Renal cortex interstitium (tissue), 11 donors: ENCODE data around the gene EPX. TPM values are rescaled to one million over a fixed set of nuclear protein-coding genes. Genes with fewer than 3 reads are reported as not detected.

Experiments
- DNase-seq, 11 donors: peaks; one replicate each; pipeline ENCODE4 v3.0.0-alpha.2; 2013; ENCODE audit warnings: low read depth in 9 of 11, low spot score in 4 of 11; ENCODE audit errors: extremely low read depth in 1 of 11
- polyA plus RNA-seq, 3 donors: library from polyadenylated mRNA; unstranded; fragments of 120-200 nt; gene quantifications; one replicate each; pipeline ENCODE4 v1.2.1, GENCODE V29; 2013; ENCODE audit not compliant: insufficient read length in 3 of 3

Gene EPX
- polyA plus RNA-seq, 3 donors: 0.68 to 0.95 (median 0.89) TPM

- DNase-seq: no peak
These were observed 8.1 kb upstream of the EPX start for GRCh38 chr17:58184308-58184985.

DNA sequence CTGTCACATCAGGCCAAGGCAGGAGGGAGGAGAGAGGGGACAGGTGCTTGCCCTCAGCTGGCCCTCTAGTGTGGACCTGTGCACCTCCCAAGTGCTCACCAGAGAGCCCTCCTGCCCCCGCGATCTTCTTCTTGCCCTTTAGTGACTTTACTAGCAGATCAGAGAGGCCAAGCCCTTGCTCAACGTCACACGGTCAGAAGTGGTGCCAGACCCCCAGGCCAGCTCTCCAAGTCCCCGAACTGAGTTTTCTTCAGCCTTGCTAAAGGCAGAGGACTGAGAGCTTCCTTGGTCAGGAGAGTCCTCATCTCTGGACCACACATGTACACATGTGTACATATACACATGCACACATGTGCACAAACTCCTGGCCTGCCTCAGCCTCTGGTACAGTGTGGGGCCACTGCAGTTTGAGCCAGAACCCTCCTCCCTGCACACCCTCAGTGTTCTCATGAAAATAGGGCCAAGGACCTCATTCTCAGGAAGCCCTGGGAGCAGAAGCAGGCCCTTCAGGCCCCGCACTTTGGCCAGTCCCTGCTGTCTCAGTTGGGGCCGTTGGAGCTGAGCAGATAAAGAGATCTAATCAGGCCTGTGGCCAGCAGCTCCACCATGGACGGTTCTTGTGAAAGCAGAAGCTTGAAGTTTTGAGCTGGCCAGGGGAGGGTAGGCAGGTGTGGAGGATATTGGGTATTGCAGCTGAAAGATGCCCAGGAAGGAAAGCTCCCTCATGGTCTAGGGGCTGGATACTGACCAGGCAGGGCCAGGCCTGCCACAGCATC lies 7.4 kb upstream of the EPX start:
- DNase-seq: no peak

DNA sequence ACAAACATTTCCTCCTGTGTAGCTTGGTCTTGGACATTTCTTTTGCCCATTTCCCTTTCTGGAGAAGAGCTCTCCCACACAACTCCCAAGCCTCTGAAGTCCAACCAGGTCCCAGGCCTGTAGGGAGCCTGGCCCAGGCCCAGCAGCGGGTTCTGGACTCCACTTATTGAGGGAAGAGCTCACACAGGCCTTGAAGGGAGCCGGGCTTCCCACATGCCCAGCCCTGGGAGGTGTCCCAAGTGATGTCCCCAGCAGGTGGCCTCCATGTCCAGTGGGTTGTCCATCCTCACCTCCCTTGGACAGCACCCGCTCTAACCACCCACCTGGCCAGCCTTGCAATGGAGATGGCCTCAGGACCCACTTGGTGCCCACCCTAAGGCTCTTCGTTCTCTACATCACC lies 5.9 kb upstream of the EPX start:
- DNase-seq: no peak

- DNase-seq: no peak
These were observed 5.5 kb upstream of the EPX start for GRCh38 chr17:58187063-58187462.

GRCh38 chr17:58187675-58188074 lies 4.9 kb upstream of the EPX start:
- no peak for DNase-seq

GRCh38 chr17:58189436-58190146 lies 2.9 kb upstream of the EPX start:
- DNase-seq: no peak

DNA sequence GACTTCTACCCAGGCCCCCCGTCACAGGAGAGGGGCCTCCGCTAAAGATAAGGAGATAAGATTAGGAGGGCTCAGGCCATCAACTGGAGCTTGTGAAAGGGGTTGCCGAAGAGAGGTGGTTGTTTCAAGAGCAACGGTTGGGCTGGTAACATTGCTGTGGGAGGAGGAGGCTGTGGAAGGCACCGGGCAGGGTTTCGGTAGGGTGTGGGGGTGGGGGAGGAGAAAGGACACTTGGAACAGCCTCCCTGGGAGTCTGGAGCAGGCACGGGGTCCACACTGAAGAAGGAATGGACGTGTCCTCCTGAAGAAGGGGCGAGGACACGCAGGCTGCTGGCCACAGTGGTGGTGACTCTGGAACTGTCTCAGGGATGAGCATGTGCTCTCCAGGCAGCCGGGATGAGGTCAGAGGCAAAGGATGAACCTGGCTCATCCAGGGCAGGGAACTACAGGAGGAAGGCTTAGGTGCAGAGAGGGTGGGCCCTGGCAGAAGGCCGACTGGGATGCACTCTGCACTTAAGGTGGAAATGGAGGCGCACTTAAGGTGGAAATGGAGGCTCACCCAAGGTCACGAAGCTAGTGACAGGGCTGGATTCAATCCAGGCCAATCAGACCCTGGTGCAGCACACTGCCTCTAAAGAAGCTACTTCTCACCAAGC lies 1.2 kb upstream of the EPX start:
- no peak for DNase-seq

- no peak for DNase-seq
These were observed 1.2 kb downstream of the EPX start for GRCh38 chr17:58193641-58194255.

DNA sequence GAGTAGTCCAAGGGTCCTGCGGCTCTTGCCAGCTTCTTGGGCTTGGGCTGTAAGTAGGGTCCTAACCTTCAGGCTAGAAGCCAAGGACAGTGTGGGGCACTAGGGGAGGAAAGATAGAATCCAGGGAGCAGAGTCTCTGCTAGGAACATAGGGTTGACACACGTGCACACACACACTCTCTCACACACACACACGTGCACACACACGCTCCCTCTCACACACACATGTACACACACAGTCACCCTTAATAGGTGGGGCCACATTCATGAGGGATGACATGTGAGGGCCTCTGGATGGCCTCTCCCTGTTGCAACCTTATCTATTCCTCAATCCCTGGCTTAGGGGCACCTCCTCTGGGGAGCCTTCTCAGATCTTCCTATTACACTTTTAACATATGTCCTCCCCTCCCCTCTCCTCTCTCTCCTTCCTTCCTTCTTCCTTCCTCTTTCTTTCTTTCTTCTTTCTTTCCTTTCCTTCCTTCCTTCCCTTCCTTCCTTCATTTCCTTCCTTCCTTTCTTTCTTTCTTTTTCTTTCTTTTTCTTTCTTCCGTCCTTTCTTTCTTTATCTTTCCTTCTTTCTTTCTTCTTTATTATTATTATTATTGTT lies 3.1 kb downstream of the EPX start:
- DNase-seq: no peak

DNA sequence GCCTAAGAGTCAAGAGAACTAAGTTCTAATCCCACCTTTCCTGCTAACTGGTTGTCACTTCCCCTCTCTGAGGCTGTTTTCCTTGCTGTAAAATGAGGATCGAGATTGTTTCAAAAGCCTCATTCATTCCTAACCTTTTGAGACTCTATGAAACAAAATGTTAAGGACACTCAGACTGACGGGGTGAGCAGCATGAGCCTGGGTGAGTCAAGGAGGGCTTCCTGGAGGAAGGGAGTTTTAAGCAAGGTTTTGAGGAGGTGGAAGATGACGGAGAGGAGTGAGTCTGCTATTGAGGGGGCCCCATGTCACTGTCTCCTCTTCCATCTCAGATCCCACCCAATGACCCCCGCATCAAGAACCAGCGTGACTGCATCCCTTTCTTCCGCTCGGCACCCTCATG lies 4.1 kb downstream of the EPX start:
- no peak for DNase-seq

- DNase-seq: peak in 3 of 11 donors; percentile 10 to 19 (median 15)
These were observed 7.6 kb downstream of the EPX start for GRCh38 chr17:58200024-58200633.

- DNase-seq: no peak
These were observed 10.3 kb downstream of the EPX start for GRCh38 chr17:58202859-58203258.

DNA sequence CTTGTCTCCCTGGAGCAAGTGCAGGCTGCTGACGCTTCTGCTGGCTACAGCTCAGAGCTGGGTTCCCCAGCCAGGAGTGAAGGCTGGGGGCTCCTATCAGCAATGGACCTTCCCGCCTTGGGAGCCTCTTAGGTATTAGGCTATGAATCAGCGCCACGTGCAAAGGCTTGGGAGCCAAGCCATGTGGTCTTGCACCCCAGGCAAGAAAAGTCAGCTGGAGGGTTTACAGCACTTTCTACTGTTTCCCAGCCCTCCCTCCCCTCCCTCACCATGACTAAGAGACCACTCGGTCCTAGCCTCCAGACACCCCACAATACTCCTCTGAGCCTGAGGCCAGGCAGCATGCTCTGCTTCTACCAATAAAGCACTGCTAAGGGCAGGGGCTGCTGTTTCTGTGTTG lies 12.3 kb downstream of the EPX start:
- no peak for DNase-seq

- DNase-seq: no peak
These were observed 13.4 kb downstream of the EPX start for GRCh38 chr17:58205936-58206335.

GRCh38 chr17:58207451-58207850 lies 14.9 kb downstream of the EPX start:
- DNase-seq: no peak

DNA sequence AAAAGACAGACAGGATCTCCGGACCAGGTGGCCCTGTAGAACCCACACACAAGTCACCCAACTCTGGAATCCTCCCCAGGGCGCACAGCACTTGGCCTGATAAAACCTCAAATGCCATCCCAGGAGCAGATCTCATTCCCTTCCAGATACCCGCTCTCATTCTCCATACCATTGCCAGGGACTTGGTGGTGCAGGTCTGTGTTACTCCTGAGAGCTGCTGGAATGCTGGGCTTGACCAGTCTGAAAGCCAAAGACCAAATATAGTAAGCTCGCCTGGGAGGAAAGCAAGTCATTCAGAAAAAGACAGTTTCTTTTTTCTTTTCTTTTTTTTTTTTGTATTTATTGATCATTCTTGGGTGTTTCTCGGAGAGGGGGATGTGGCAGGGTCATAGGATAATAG lies 15.8 kb downstream of the EPX start:
- DNase-seq: no peak

DNA sequence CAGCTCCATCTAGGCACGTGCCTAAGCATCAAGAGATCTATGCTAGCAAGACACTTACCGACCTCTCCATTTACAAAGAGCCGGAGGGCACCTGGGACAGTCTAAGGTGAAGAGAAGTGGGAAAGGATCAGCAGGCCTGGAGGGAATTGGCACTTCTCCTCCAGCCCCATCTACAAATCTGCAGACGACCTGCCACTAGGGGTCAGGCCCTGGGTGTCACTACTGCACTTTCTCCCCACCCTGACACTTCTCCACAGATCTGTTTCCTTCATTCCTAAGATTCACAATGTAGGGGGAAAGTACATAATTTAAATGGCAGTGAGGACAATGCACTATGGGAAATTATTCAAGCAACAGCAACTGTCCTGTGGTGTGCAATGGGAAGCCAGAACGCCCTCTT lies 18.4 kb downstream of the EPX start:
- DNase-seq: no peak

- no peak for DNase-seq
These were observed 23.2 kb downstream of the EPX start for GRCh38 chr17:58215685-58216084.
